ENCODE measurements around the gene THAP7.

- TF ChIP-seq E2F1 (CRISPR knock-in tag; IDR thresholded peaks at IDR 0.05) (no peak), CTCF (IDR thresholded peaks at IDR 0.05 in 2 of 3, conservative IDR thresholded peaks at IDR 0.05 in 1 of 3; ENCODE audit: insufficient read depth in 2 of 3, low read depth in 1 of 3, low read length in 3 of 3) (no peak), ZNF445 (CRISPR knock-in tag; IDR thresholded peaks at IDR 0.05; ENCODE audit: low read depth) (no peak), CEBPB (tag; IDR thresholded peaks at IDR 0.05) (no peak), MED1 (CRISPR knock-in tag; IDR thresholded peaks at IDR 0.05; ENCODE audit: borderline replicate concordance) (no peak), EP300 (IDR thresholded peaks at IDR 0.05; ENCODE audit: low read length) (no peak), ZNF79 (CRISPR knock-in tag; IDR thresholded peaks at IDR 0.05; ENCODE audit: low read depth) (no peak), STAT5B (CRISPR knock-in tag; IDR thresholded peaks at IDR 0.05) (no peak), NFE2L1 (tag; IDR thresholded peaks at IDR 0.05; ENCODE audit: borderline replicate concordance, low read depth) (no peak), ZKSCAN1 (IDR thresholded peaks at IDR 0.05; ENCODE audit: low read depth, low read length) (no peak), THAP7 (CRISPR knock-in tag; IDR thresholded peaks at IDR 0.05) (no peak), POLR2A (conservative IDR thresholded peaks at IDR 0.05) (no peak), ZFPM2 (CRISPR knock-in tag; IDR thresholded peaks at IDR 0.05) (no peak), POLR2AphosphoS5 (IDR thresholded peaks at IDR 0.05; ENCODE audit: control insufficient read depth, insufficient read depth, low read depth, low read length) (no peak)
Measured at GRCh38 chr22:20977019-20977418, 24.9 kb downstream of the THAP7 start.
